IgD-negative memory B cell (primary cell): Measurements from ENCODE around the gene SMARCAD1. TPM values are rescaled to one million over a fixed set of nuclear protein-coding genes. Genes with fewer than 3 reads are reported as not detected.

Source experiments
- H3K27ac Mint-ChIP-seq, 3 donors: one replicate each; pipeline ENCODE4 v1.8.0; 2020 to 2022; ENCODE audit warnings: mild to moderate bottlenecking in 3 of 3, mixed read lengths in 3 of 3, moderate library complexity in 1 of 3
- H3K27me3 Mint-ChIP-seq: one replicate; pipeline ENCODE4 v1.8.0; 2021; ENCODE audit warnings: mixed read lengths
- H3K36me3 Mint-ChIP-seq: one replicate; pipeline ENCODE4 v1.8.0; 2020; ENCODE audit warnings: mild to moderate bottlenecking, mixed read lengths
- H3K4me1 Mint-ChIP-seq, 3 donors: one replicate each; pipeline ENCODE4 v1.8.0; 2020 to 2022; ENCODE audit warnings: mixed read lengths in 3 of 3, mild to moderate bottlenecking in 1 of 3
- H3K4me3 Mint-ChIP-seq, 4 donors: one replicate each; pipeline ENCODE4 v1.8.0; 2020 to 2022; ENCODE audit warnings: mild to moderate bottlenecking in 4 of 4, mixed read lengths in 4 of 4, moderate library complexity in 3 of 4
- H3K9me3 Mint-ChIP-seq, 3 donors: one replicate each; pipeline ENCODE4 v1.8.0; 2020 to 2021; ENCODE audit warnings: mixed read lengths in 3 of 3, mild to moderate bottlenecking in 1 of 3
- polyA plus RNA-seq: library from polyadenylated mRNA; unstranded; fragments of 300-500 nt; fragmentation: Illumina TruSeq; gene quantifications from one replicate; pipeline ENCODE4 v1.2.3, GENCODE V29; 2021

The SMARCAD1 gene, protein sequence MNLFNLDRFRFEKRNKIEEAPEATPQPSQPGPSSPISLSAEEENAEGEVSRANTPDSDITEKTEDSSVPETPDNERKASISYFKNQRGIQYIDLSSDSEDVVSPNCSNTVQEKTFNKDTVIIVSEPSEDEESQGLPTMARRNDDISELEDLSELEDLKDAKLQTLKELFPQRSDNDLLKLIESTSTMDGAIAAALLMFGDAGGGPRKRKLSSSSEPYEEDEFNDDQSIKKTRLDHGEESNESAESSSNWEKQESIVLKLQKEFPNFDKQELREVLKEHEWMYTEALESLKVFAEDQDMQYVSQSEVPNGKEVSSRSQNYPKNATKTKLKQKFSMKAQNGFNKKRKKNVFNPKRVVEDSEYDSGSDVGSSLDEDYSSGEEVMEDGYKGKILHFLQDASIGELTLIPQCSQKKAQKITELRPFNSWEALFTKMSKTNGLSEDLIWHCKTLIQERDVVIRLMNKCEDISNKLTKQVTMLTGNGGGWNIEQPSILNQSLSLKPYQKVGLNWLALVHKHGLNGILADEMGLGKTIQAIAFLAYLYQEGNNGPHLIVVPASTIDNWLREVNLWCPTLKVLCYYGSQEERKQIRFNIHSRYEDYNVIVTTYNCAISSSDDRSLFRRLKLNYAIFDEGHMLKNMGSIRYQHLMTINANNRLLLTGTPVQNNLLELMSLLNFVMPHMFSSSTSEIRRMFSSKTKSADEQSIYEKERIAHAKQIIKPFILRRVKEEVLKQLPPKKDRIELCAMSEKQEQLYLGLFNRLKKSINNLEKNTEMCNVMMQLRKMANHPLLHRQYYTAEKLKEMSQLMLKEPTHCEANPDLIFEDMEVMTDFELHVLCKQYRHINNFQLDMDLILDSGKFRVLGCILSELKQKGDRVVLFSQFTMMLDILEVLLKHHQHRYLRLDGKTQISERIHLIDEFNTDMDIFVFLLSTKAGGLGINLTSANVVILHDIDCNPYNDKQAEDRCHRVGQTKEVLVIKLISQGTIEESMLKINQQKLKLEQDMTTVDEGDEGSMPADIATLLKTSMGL
- 10.2 TPM for polyA plus RNA-seq

GRCh38 chr4:94207469-94208224, at the start of gene SMARCAD1:
Gene SMARCAD1 (plus strand): TSS chr4:94207865. CDS start chr4:94208395, 530 bp downstream.
- peaks cover 14 to 32% (median 29%) of the 10 kb centered on the region in 3 donors for H3K4me1 Mint-ChIP-seq
- peak within 1 kb of the TSS; percentile 95 to 100 (median 97) for H3K4me3 Mint-ChIP-seq
- peaks cover 2% of the 10 kb centered on the region for H3K27me3 Mint-ChIP-seq
- peak within 1 kb of the TSS; percentile 95 to 99 (median 99) for H3K27ac Mint-ChIP-seq
- peaks cover 0 to 3% (median 0%) of the 10 kb centered on the region in 3 donors for H3K9me3 Mint-ChIP-seq
- H3K36me3 Mint-ChIP-seq, result peaks cover 3% of the 10 kb centered on the region

- no peaks in the 10 kb centered on the region for H3K4me1 Mint-ChIP-seq
- no peak overlapping the region for H3K27ac Mint-ChIP-seq
- peaks cover 6% of the 10 kb centered on the region for H3K36me3 Mint-ChIP-seq
- peaks cover 0 to 4% (median 0%) of the 10 kb centered on the region in 3 donors for H3K9me3 Mint-ChIP-seq
- no peak overlapping the region for H3K4me3 Mint-ChIP-seq
- H3K27me3 Mint-ChIP-seq, result peaks cover 2% of the 10 kb centered on the region
Measured at GRCh38 chr4:94158883-94159282, 48.8 kb upstream of the SMARCAD1 start.

GRCh38 chr4:94159790-94160189, 47.9 kb upstream of the SMARCAD1 start:
- Mint-ChIP-seq H3K4me3 (no peak overlapping the region), H3K27ac (no peak overlapping the region), H3K9me3 (peaks cover 0 to 4% (median 0%) of the 10 kb centered on the region in 3 donors), H3K27me3 (peaks cover 2% of the 10 kb centered on the region), H3K36me3 (peaks cover 6% of the 10 kb centered on the region), H3K4me1 (no peaks in the 10 kb centered on the region)

DNA sequence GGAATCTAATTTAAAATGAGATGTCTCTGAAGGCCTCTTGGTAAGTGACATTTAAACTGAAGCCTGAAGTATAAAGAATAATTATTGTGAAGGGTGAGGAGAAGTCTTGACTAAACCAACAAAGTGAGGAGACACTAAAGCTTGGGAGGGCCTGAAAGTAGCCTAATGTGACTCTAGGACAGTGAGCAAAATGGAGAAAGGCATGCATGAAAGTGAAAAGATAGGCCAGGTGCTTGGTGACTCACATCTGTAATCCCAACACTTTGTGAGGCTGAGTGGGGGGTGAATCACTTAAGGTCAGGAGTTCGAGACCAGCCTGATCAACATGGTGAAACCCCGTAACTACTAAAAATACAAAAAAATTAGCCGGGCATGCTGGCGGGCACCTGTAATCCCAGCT, 46.9 kb upstream of the SMARCAD1 start:
- Mint-ChIP-seq H3K4me3 (no peak overlapping the region), H3K9me3 (peaks cover 0 to 4% (median 0%) of the 10 kb centered on the region in 3 donors), H3K27me3 (no peaks in the 10 kb centered on the region), H3K27ac (no peak overlapping the region), H3K4me1 (no peaks in the 10 kb centered on the region), H3K36me3 (peaks cover 6% of the 10 kb centered on the region)

GRCh38 chr4:94165256-94165655, 42.4 kb upstream of the SMARCAD1 start:
- no peaks in the 10 kb centered on the region for H3K27me3 Mint-ChIP-seq
- H3K4me1 Mint-ChIP-seq, result no peaks in the 10 kb centered on the region
- H3K36me3 Mint-ChIP-seq, result no peaks in the 10 kb centered on the region
- no peak overlapping the region for H3K27ac Mint-ChIP-seq
- H3K9me3 Mint-ChIP-seq, result no peaks in the 10 kb centered on the region
- no peak overlapping the region for H3K4me3 Mint-ChIP-seq

DNA sequence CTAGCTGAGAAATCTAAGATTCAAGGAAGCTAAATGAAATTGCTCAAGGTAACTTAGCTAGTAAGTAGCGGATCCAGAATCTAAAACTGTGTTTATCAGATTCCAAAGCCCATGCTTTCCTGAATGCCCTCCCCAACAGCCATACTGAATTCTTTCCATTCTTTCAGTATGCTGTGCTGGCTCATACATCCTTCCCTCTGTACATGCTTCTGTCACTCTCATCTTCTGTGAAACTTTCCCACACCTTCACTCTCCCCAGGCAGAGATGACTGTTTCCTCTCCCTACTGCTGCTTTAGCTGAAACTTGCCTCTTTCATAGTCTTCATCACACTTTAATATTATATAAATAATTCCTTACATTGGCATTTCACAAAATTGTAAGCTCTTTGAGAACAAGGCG, 39.3 kb upstream of the SMARCAD1 start:
- Mint-ChIP-seq H3K36me3 (no peaks in the 10 kb centered on the region), H3K4me3 (no peak overlapping the region), H3K27me3 (peaks cover 2% of the 10 kb centered on the region), H3K4me1 (no peaks in the 10 kb centered on the region), H3K9me3 (peaks cover 0 to 3% (median 2%) of the 10 kb centered on the region in 3 donors), H3K27ac (no peak overlapping the region)

DNA sequence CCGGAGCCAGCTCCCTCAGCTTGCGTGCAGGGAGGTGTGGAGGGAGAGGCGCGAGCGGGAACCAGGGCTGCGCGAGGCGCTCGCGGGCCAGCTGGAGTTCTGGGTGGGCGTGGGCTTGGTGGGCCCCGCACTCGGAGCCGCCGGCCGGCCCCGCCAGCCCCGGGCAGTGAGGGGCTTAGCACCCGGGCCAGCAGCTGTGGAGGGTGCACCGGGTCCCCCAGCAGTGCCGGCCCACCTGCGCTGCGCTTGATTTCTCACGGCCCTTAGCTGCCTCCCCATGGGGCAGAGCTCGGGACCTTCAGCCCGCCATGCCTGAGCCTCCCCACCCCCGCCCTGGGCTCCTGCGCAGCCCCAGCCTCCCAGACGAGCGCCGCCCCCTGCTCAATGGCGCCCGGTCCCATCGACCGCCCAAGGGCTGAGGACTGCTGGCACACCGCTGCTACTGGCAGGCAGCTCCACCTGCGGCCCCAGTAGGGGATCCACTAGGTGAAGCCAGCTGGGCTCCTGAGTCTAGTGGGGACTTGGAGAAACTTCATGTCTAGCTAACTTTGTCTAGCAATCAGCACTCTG, 37.8 kb upstream of the SMARCAD1 start:
- no peaks in the 10 kb centered on the region for H3K36me3 Mint-ChIP-seq
- no peak overlapping the region for H3K27ac Mint-ChIP-seq

GRCh38 chr4:94171616-94172015, 36.0 kb upstream of the SMARCAD1 start:
- Mint-ChIP-seq H3K27ac (no peak overlapping the region), H3K36me3 (no peaks in the 10 kb centered on the region), H3K4me1 (no peaks in the 10 kb centered on the region), H3K27me3 (peaks cover 2% of the 10 kb centered on the region), H3K4me3 (no peak overlapping the region), H3K9me3 (peaks cover 0 to 3% (median 2%) of the 10 kb centered on the region in 3 donors)

More for the DNA sequence above, 37.8 kb upstream of the SMARCAD1 start:
- H3K27me3 Mint-ChIP-seq, result peaks cover 2% of the 10 kb centered on the region
- H3K4me3 Mint-ChIP-seq, result no peak overlapping the region
- H3K9me3 Mint-ChIP-seq, result peaks cover 0 to 3% (median 2%) of the 10 kb centered on the region in 3 donors
- no peaks in the 10 kb centered on the region for H3K4me1 Mint-ChIP-seq

DNA sequence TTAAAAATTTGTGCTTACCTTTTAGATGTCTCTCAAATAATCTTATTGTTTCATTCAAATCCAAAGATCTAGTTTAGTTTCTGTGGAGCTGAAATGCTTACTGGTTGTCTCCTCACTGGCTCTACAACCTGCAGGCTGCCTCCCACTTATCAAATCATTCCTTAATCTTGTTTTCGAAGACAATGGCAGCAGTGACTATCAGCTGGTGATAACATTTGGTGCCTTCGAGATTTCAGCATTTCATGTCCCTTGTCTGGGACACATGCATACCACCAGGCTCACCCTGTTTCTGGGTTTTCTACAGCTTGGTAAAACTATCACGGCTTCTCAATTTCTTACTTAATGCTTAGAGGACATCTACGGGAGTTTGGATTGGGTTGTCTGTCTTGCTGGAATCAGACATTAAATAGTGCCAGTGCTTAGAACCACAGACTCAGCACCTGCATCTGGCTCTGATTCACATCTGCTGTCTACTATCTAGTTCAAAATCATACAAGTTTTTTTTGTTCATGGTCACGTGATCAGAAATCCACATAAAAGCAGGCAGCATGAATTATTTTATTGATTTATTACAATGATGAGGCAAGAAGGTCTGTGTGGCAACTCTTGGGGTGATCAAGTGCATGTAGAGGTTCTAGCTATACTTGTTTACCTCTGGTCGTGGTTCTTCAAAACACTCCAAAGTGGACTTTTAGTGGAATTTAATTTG, 32.0 kb upstream of the SMARCAD1 start:
- peaks cover 4% of the 10 kb centered on the region for H3K27me3 Mint-ChIP-seq
- H3K4me3 Mint-ChIP-seq, result no peak overlapping the region
- H3K4me1 Mint-ChIP-seq, result no peaks in the 10 kb centered on the region
- H3K27ac Mint-ChIP-seq, result no peak overlapping the region
- peaks cover 0 to 3% (median 0%) of the 10 kb centered on the region in 3 donors for H3K9me3 Mint-ChIP-seq
- no peaks in the 10 kb centered on the region for H3K36me3 Mint-ChIP-seq

DNA sequence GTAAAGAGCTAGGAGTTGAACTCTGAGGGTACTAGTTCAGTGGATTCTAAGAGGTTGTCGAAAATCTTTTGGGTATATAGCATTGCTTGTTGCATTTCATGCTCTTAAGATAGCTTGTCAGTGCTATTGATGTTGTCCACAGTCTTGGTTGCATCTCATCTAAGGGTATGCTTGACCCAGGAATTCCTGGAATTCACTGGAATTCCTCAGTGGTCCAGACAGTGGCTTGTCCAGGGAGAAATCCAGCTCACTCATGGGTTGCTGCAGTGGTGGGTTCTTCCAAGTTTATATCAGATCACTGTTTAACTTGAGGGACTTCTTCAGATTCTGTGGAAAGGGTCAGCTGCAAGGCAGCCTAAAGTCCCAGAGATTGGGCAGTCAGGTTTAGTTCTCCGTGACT, 29.8 kb upstream of the SMARCAD1 start:
- no peaks in the 10 kb centered on the region for H3K9me3 Mint-ChIP-seq
- H3K27me3 Mint-ChIP-seq, result peaks cover 3% of the 10 kb centered on the region
- H3K36me3 Mint-ChIP-seq, result no peaks in the 10 kb centered on the region
- no peaks in the 10 kb centered on the region for H3K4me1 Mint-ChIP-seq
- H3K4me3 Mint-ChIP-seq, result no peak overlapping the region
- peak overlapping the region in 1 of 3 donors; percentile 1 for H3K27ac Mint-ChIP-seq

GRCh38 chr4:94181815-94182214, 25.9 kb upstream of the SMARCAD1 start:
- Mint-ChIP-seq H3K27ac (no peak overlapping the region), H3K27me3 (peaks cover 4% of the 10 kb centered on the region), H3K4me3 (no peak overlapping the region), H3K9me3 (no peaks in the 10 kb centered on the region), H3K36me3 (no peaks in the 10 kb centered on the region), H3K4me1 (no peaks in the 10 kb centered on the region)

DNA sequence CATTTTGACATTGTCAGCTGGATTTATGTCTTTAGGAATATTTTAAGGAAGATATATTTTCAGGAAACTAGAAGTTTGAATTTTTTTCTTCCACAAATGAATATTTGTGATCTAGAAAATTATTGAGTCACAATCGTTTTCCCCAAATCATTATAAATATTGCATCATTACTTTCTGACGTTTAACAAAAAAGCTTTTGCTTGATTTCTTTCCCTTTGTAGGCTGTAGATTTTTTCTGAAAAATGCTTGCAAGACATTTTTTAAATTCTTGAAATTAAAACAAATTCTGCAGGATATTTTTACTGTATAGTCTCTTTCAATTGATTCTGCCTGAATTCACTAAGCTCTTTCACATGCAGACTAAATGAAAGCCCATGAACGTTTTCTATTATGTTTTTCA, 4.9 kb upstream of the SMARCAD1 start:
- peaks cover 0 to 4% (median 3%) of the 10 kb centered on the region in 3 donors for H3K9me3 Mint-ChIP-seq
- peaks cover 0 to 11% (median 6%) of the 10 kb centered on the region in 3 donors for H3K4me1 Mint-ChIP-seq
- H3K27me3 Mint-ChIP-seq, result peaks cover 3% of the 10 kb centered on the region
- H3K27ac Mint-ChIP-seq, result no peak overlapping the region
- no peak overlapping the region for H3K4me3 Mint-ChIP-seq
- H3K36me3 Mint-ChIP-seq, result no peaks in the 10 kb centered on the region

DNA sequence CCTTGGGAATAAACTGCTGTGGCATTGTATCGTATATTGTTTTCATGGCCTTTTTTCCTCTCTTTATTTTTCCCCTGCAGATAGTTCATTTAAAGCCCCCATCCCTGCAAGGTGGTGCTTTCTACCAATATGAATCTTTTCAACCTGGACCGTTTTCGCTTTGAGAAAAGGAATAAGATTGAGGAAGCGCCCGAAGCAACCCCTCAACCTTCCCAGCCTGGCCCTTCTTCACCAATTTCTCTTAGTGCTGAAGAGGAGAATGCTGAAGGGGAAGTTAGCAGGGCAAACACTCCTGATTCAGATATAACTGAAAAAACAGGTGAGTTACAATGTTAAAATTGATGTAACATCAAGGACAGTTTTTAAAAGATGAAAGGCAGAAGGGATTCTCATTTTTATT, 601 bp downstream of the SMARCAD1 start:
- Mint-ChIP-seq H3K4me3 (peak overlapping the region; percentile 95 to 100 (median 97)), H3K4me1 (peaks cover 16 to 33% (median 32%) of the 10 kb centered on the region in 3 donors), H3K36me3 (peaks cover 9% of the 10 kb centered on the region), H3K27me3 (peaks cover 2% of the 10 kb centered on the region), H3K27ac (peak overlapping the region; percentile 95 to 99 (median 99)), H3K9me3 (no peaks in the 10 kb centered on the region)
